ENCODE measurements around the gene PADI1.

Gene PADI1

GRCh38 chr1:17163371-17163770, 41.6 kb upstream of the PADI1 start (continued):
- TF ChIP-seq, protein P1, sequence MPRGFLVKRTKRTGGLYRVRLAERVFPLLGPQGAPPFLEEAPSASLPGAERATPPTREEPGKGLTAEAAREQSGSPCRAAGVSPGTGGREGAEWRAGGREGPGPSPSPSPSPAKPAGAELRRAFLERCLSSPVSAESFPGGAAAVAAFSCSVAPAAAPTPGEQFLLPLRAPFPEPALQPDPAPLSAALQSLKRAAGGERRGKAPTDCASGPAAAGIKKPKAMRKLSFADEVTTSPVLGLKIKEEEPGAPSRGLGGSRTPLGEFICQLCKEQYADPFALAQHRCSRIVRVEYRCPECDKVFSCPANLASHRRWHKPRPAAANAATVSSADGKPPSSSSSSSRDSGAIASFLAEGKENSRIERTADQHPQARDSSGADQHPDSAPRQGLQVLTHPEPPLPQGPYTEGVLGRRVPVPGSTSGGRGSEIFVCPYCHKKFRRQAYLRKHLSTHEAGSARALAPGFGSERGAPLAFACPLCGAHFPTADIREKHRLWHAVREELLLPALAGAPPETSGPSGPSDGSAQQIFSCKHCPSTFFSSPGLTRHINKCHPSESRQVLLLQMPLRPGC (tag by site-specific recombination; IDR thresholded peaks at IDR 0.05), result no peak
- TF ChIP-seq ZNF670 (tag by site-specific recombination; IDR thresholded peaks at IDR 0.05; ENCODE audit: low read depth), result no peak
- TF ChIP-seq, protein P2, sequence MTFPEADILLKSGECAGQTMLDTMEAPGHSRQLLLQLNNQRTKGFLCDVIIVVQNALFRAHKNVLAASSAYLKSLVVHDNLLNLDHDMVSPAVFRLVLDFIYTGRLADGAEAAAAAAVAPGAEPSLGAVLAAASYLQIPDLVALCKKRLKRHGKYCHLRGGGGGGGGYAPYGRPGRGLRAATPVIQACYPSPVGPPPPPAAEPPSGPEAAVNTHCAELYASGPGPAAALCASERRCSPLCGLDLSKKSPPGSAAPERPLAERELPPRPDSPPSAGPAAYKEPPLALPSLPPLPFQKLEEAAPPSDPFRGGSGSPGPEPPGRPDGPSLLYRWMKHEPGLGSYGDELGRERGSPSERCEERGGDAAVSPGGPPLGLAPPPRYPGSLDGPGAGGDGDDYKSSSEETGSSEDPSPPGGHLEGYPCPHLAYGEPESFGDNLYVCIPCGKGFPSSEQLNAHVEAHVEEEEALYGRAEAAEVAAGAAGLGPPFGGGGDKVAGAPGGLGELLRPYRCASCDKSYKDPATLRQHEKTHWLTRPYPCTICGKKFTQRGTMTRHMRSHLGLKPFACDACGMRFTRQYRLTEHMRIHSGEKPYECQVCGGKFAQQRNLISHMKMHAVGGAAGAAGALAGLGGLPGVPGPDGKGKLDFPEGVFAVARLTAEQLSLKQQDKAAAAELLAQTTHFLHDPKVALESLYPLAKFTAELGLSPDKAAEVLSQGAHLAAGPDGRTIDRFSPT (tag by site-specific recombination; IDR thresholded peaks at IDR 0.05), result no peak
- no peak for TF ChIP-seq ZNF510 (tag by site-specific recombination; IDR thresholded peaks at IDR 0.05; ENCODE audit: insufficient replicate concordance)
- TF ChIP-seq, protein P3, sequence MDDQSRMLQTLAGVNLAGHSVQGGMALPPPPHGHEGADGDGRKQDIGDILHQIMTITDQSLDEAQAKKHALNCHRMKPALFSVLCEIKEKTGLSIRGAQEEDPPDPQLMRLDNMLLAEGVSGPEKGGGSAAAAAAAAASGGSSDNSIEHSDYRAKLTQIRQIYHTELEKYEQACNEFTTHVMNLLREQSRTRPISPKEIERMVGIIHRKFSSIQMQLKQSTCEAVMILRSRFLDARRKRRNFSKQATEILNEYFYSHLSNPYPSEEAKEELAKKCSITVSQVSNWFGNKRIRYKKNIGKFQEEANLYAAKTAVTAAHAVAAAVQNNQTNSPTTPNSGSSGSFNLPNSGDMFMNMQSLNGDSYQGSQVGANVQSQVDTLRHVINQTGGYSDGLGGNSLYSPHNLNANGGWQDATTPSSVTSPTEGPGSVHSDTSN (CRISPR knock-in tag; IDR thresholded peaks at IDR 0.05), result no peak
- TF ChIP-seq, protein P4, sequence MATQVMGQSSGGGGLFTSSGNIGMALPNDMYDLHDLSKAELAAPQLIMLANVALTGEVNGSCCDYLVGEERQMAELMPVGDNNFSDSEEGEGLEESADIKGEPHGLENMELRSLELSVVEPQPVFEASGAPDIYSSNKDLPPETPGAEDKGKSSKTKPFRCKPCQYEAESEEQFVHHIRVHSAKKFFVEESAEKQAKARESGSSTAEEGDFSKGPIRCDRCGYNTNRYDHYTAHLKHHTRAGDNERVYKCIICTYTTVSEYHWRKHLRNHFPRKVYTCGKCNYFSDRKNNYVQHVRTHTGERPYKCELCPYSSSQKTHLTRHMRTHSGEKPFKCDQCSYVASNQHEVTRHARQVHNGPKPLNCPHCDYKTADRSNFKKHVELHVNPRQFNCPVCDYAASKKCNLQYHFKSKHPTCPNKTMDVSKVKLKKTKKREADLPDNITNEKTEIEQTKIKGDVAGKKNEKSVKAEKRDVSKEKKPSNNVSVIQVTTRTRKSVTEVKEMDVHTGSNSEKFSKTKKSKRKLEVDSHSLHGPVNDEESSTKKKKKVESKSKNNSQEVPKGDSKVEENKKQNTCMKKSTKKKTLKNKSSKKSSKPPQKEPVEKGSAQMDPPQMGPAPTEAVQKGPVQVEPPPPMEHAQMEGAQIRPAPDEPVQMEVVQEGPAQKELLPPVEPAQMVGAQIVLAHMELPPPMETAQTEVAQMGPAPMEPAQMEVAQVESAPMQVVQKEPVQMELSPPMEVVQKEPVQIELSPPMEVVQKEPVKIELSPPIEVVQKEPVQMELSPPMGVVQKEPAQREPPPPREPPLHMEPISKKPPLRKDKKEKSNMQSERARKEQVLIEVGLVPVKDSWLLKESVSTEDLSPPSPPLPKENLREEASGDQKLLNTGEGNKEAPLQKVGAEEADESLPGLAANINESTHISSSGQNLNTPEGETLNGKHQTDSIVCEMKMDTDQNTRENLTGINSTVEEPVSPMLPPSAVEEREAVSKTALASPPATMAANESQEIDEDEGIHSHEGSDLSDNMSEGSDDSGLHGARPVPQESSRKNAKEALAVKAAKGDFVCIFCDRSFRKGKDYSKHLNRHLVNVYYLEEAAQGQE (tag by site-specific recombination; IDR thresholded peaks at IDR 0.05), result no peak
- no peak for TF ChIP-seq ZNF214 (tag by site-specific recombination; IDR thresholded peaks at IDR 0.05; ENCODE audit: borderline replicate concordance)
- no peak for TF ChIP-seq ZNF624 (tag by site-specific recombination; IDR thresholded peaks at IDR 0.05)
- no peak for TF ChIP-seq ZNF2 (tag by site-specific recombination; IDR thresholded peaks at IDR 0.05)

- Histone ChIP-seq H3K27ac (ENCODE audit: extremely low read depth, low read depth, low read length) (no peak overlapping the region), H3K4me3 (ENCODE audit: low read depth, low read length) (no peak overlapping the region), H3K36me3 (ENCODE audit: control insufficient read depth in 2 of 2, insufficient read depth in 1 of 2, low read length in 2 of 2) (no peaks in the 10 kb centered on the region), H3K9me3 (ENCODE audit: control insufficient read depth, insufficient read depth, low read depth, low read length) (no peaks in the 10 kb centered on the region), H3K4me1 (ENCODE audit: control insufficient read depth, insufficient read depth, low read length) (no peaks in the 10 kb centered on the region)
- ChIA-PET CTCF (interaction anchor here (0.6 kb wide), 1 partner anchor 162 kb away, joined by 3 read pairs; no protein-coding TSS in a partner anchor), POLR2A (no interaction called here)
- TF ChIP-seq ZSCAN5A (tag by site-specific recombination; IDR thresholded peaks at IDR 0.05) (no peak), ZNF571 (tag by site-specific recombination; IDR thresholded peaks at IDR 0.05) (no peak), SCRT2 (tag by site-specific recombination; IDR thresholded peaks at IDR 0.05) (peak; percentile 45; the same call in 1 of the 2 replicates)
These were observed 40.9 kb upstream of the PADI1 start for GRCh38 chr1:17163789-17164666.

Measured in HEK293 (cell line).